GM06990 (cell line): Measurements from ENCODE around the gene DACH1.

Experiments used
- DNase-seq: peaks from one replicate; pipeline ENCODE4 v3.0.0-alpha.2; 2011; ENCODE audit not compliant: insufficient read length; ENCODE audit errors: extremely low read depth
- H3K27me3 ChIP-seq: replicated peaks from 2 replicates; pipeline ENCODE4 v1.6.0; 2011; ENCODE audit warnings: low read length; ENCODE audit not compliant: control insufficient read depth, insufficient read depth
- H3K36me3 ChIP-seq: 2 replicates; pipeline ENCODE4 v1.5.1; 2011; ENCODE audit warnings: low read length; ENCODE audit not compliant: control insufficient read depth, insufficient read depth
- H3K4me3 ChIP-seq: replicated peaks from 2 replicates; pipeline ENCODE4 v1.5.1; 2011; ENCODE audit warnings: low read depth, mild to moderate bottlenecking, control low read depth, low read length
- CTCF ChIP-seq: IDR thresholded peaks from 2 replicates; pipeline ENCODE4 v1.5.1; 2011; ENCODE audit warnings: low read length, control low read depth, mild to moderate bottlenecking, inconsistent platforms; ENCODE audit not compliant: insufficient read depth, poor library complexity, severe bottlenecking

DACH1 gene

GRCh38 chr13:71515744-71516038, 351.3 kb downstream of the DACH1 start:
- no peaks in the 10 kb centered on the region for H3K27me3 ChIP-seq
- no peak for DNase-seq
- H3K4me3 ChIP-seq, result no peak overlapping the region
- no peak for TF ChIP-seq CTCF
- H3K36me3 ChIP-seq, result no peaks in the 10 kb centered on the region

- Histone ChIP-seq H3K36me3 (no peaks in the 10 kb centered on the region), H3K27me3 (no peaks in the 10 kb centered on the region), H3K4me3 (no peak overlapping the region)
- TF ChIP-seq CTCF, result no peak
- no peak for DNase-seq
Measured at GRCh38 chr13:71514900-71515743, 351.9 kb downstream of the DACH1 start.

DNA sequence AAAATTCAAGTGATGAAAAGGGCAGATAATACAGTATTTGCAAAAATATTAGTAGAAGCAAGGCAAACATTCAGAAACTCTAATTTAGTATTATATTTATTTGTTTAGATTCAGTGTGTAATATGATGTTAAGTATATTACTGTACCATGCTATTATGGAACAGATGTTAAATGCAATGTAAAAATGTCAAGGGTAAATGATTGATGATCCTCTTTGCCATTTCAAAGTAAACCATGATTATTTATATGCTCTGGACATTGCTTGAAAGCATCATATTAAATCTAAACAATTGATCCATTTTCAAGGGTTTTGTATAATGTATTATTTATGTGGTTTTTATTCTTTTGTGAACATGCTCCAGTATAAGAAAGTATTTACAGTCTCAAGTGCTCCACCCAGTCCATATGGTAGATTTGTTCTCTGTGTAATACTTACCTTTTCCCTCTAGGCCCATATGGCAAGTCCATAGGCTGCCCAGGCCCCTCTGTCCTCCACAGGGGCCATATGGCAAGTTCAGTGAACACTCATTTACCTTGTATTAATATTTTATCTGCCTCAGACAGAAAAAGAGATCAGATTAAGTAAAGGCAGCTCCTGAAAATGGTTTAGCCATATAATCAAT, 353.5 kb downstream of the DACH1 start:
- TF ChIP-seq CTCF, result no peak
- Histone ChIP-seq H3K4me3 (no peak overlapping the region), H3K27me3 (no peaks in the 10 kb centered on the region), H3K36me3 (no peaks in the 10 kb centered on the region)
- no peak for DNase-seq

- H3K4me3 ChIP-seq, result no peak overlapping the region
- no peak for DNase-seq
- no peak for TF ChIP-seq CTCF
Measured at GRCh38 chr13:71503781-71504180, 363.2 kb downstream of the DACH1 start.

DNA sequence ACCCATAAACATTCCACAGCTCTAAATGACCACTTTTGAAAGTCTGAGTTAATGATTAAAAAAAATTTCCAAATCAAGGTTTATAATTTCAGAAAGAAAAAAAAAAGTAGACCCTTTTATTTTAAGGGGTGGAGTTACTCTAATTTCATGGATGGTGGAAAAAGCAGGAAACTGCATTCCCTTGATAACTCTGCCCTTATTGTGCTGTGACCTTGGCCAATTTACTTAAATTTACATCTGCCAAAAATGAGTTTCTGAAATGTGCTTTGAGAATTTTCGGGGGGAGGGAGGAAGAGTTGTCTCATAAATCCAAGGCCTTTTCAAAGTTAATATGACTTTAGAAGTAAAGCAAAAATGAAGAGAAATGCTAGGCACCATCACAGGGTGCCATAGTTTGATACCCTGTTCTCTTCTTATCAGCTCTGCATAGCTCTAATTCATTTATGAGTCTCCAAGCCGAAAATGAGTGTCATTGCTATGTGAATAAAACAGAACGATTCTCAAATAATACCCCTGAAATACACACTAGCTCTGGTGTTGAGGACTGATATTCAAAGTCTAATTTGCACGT, 367.0 kb downstream of the DACH1 start:
- DNase-seq, result no peak
- Histone ChIP-seq H3K27me3 (no peaks in the 10 kb centered on the region), H3K36me3 (no peaks in the 10 kb centered on the region), H3K4me3 (no peak overlapping the region)
- TF ChIP-seq CTCF, result no peak

More at GRCh38 chr13:71503781-71504180, 363.2 kb downstream of the DACH1 start:
- Histone ChIP-seq H3K27me3 (no peaks in the 10 kb centered on the region), H3K36me3 (no peaks in the 10 kb centered on the region)
